SK-N-MC (cell line): ENCODE results near the gene HLA-DQA2.

Experiments
- EZH2 ChIP-seq: fragments of 200-600 bp; sonication (generic); IDR thresholded peaks from one replicate; pipeline ENCODE4 v1.6.1; 2017; ENCODE audit warnings: antibody characterized with exemption
- FOXP2 ChIP-seq: optimal IDR thresholded peaks from 2 replicates; pipeline ENCODE3; 2011; ENCODE audit warnings: mild to moderate bottlenecking, moderate library complexity; ENCODE audit not compliant: insufficient read depth; ENCODE audit errors: extremely low read length, control extremely low read depth
- POLR2AphosphoS5 ChIP-seq: IDR thresholded peaks from 2 replicates; pipeline ENCODE4 v1.6.1; 2012; ENCODE audit warnings: mild to moderate bottlenecking, low read depth, low read length, borderline replicate concordance

GRCh38 chr6:32759669-32760068, 18.5 kb downstream of the HLA-DQA2 start:
- TF ChIP-seq POLR2AphosphoS5 (no peak), EZH2 (no peak), FOXP2 (no peak)
